OCI-LY3 (cell line): ENCODE data around the gene CD59.

Experiments used
- CTCF ChIP-seq: fragments of 200-600, 300-600 bp; sonication (generic); IDR thresholded peaks from 2 replicates; pipeline ENCODE4 v1.5.1; 2014; ENCODE audit warnings: antibody characterized with exemption, low read length, low read depth
- EZH2phosphoT487 ChIP-seq: fragments of 200-600 bp; shearing (Covaris generic); IDR thresholded peaks from 2 replicates; pipeline ENCODE4 v1.6.1; 2018; ENCODE audit warnings: antibody characterized with exemption, mixed run types, low read depth

- TF ChIP-seq CTCF (no peak), EZH2phosphoT487 (no peak)
Measured at GRCh38 chr11:33706966-33707365, 29.3 kb downstream of the CD59 start.
